ENCODE data around the gene GSAP.

The GSAP gene

DNA sequence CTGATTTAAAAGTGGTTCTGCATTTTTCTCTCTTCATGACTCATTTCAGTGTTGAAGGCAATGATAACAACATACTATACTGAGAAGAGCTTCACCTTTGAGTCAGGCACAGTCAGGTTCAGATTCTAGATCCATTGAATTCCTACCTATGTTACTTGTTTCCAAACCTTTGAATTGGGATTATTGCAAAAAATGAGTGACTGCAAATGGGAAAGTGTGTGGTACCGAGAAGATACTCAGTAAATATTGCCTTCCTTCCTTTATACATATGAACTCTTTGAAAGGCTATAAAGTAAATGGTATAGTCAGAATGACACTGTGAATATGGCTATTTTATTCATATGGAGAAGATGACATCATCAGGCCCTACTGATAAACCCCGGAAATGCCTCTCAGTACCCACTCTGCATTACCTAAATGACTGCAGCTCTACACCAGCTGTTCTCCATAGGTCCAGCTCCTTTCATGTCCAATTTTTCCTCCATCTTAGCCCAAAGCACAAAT, 149.8 kb downstream of the GSAP start:
- H3K4me1 ChIP-seq (ENCODE audit: insufficient read depth, poor library complexity, severe bottlenecking), result no peaks in the 10 kb centered on the region
- H3K36me3 ChIP-seq (ENCODE audit: low read depth), result no peaks in the 10 kb centered on the region; the same call in 1 of the 2 replicates
- H3K27ac ChIP-seq (ENCODE audit: poor library complexity, severe bottlenecking), result no peak overlapping the region
- DNase-seq (ENCODE audit: low spot score), result no peak
- no peaks in the 10 kb centered on the region for H3K9me3 ChIP-seq (ENCODE audit: severe bottlenecking)
- no peak for ATAC-seq (ENCODE audit: low read depth)
- H3K27me3 ChIP-seq (ENCODE audit: insufficient read depth, poor library complexity, severe bottlenecking), result no peaks in the 10 kb centered on the region
- no peak overlapping the region for H3K4me3 ChIP-seq (ENCODE audit: severe bottlenecking)
- TF ChIP-seq, protein P1, sequence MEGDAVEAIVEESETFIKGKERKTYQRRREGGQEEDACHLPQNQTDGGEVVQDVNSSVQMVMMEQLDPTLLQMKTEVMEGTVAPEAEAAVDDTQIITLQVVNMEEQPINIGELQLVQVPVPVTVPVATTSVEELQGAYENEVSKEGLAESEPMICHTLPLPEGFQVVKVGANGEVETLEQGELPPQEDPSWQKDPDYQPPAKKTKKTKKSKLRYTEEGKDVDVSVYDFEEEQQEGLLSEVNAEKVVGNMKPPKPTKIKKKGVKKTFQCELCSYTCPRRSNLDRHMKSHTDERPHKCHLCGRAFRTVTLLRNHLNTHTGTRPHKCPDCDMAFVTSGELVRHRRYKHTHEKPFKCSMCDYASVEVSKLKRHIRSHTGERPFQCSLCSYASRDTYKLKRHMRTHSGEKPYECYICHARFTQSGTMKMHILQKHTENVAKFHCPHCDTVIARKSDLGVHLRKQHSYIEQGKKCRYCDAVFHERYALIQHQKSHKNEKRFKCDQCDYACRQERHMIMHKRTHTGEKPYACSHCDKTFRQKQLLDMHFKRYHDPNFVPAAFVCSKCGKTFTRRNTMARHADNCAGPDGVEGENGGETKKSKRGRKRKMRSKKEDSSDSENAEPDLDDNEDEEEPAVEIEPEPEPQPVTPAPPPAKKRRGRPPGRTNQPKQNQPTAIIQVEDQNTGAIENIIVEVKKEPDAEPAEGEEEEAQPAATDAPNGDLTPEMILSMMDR (IDR thresholded peaks at IDR 0.05; ENCODE audit: poor library complexity, severe bottlenecking), result no peak

DNA sequence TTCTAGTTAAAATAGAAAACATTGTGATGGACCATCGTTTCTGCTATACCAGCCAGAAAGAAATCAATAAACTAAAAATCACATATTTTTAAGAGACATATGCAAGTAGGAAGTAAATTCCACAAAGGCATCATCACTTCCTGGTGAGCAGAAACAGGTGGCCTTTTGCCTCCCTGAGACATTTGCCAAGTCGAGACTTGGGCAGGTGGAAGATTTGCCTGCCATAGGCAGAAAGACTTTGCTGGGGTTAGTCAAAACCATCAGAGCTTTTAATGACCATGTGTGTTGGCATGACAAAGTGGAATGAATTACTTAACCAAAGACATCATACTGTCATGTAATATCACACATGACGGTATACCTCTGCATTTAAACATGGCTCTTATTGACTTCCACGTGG, 150.5 kb downstream of the GSAP start:
- no peak for ATAC-seq (ENCODE audit: low read depth)
- DNase-seq (ENCODE audit: low spot score), result no peak
- no peaks in the 10 kb centered on the region for H3K9me3 ChIP-seq (ENCODE audit: severe bottlenecking)
- no peak overlapping the region for H3K27ac ChIP-seq (ENCODE audit: poor library complexity, severe bottlenecking)
- H3K36me3 ChIP-seq (ENCODE audit: low read depth), result no peaks in the 10 kb centered on the region; the same call in 1 of the 2 replicates
- H3K4me3 ChIP-seq (ENCODE audit: severe bottlenecking), result no peak overlapping the region
- TF ChIP-seq, protein P1 (IDR thresholded peaks at IDR 0.05; ENCODE audit: poor library complexity, severe bottlenecking), result no peak
- H3K4me1 ChIP-seq (ENCODE audit: insufficient read depth, poor library complexity, severe bottlenecking), result no peaks in the 10 kb centered on the region
- no peaks in the 10 kb centered on the region for H3K27me3 ChIP-seq (ENCODE audit: insufficient read depth, poor library complexity, severe bottlenecking)

DNA sequence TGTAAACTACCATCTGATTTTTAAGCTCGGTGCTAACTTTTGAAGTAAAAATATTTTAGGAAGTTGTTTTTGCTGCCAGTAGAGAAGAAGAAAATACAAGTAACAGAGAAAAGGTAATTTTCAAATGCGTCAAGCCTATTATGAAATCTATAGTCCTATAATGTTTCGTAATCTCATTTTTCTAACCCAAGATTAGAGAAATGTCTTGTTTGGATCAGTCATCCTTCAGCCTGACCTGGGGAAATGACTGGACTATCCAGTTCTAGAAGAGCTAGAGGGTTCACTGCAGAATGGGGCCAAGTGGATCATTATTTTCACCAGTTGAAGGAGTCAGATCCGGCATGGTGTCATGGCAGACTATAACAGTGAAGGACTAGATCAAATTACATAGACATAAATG, 153.8 kb downstream of the GSAP start:
- Histone ChIP-seq H3K9me3 (ENCODE audit: severe bottlenecking) (no peaks in the 10 kb centered on the region), H3K27me3 (ENCODE audit: insufficient read depth, poor library complexity, severe bottlenecking) (no peaks in the 10 kb centered on the region), H3K36me3 (ENCODE audit: low read depth) (no peaks in the 10 kb centered on the region), H3K27ac (ENCODE audit: poor library complexity, severe bottlenecking) (no peak overlapping the region), H3K4me1 (ENCODE audit: insufficient read depth, poor library complexity, severe bottlenecking) (no peaks in the 10 kb centered on the region), H3K4me3 (ENCODE audit: severe bottlenecking) (no peak overlapping the region)
- ATAC-seq (ENCODE audit: low read depth), result no peak
- DNase-seq (ENCODE audit: low spot score), result no peak
- TF ChIP-seq, protein P1 (IDR thresholded peaks at IDR 0.05; ENCODE audit: poor library complexity, severe bottlenecking), result no peak

Data from RWPE2 (cell line).